COLO668 (cell line): Measurements from ENCODE around the gene BECN2.

Source experiments
- DNase-seq: peaks from one replicate; lab custom pipeline; 2025; ENCODE audit not compliant: unreplicated experiment; lab: John Stamatoyannopoulos, UW

BECN2 gene, protein sequence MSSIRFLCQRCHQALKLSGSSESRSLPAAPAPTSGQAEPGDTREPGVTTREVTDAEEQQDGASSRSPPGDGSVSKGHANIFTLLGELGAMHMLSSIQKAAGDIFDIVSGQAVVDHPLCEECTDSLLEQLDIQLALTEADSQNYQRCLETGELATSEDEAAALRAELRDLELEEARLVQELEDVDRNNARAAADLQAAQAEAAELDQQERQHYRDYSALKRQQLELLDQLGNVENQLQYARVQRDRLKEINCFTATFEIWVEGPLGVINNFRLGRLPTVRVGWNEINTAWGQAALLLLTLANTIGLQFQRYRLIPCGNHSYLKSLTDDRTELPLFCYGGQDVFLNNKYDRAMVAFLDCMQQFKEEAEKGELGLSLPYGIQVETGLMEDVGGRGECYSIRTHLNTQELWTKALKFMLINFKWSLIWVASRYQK

DNA sequence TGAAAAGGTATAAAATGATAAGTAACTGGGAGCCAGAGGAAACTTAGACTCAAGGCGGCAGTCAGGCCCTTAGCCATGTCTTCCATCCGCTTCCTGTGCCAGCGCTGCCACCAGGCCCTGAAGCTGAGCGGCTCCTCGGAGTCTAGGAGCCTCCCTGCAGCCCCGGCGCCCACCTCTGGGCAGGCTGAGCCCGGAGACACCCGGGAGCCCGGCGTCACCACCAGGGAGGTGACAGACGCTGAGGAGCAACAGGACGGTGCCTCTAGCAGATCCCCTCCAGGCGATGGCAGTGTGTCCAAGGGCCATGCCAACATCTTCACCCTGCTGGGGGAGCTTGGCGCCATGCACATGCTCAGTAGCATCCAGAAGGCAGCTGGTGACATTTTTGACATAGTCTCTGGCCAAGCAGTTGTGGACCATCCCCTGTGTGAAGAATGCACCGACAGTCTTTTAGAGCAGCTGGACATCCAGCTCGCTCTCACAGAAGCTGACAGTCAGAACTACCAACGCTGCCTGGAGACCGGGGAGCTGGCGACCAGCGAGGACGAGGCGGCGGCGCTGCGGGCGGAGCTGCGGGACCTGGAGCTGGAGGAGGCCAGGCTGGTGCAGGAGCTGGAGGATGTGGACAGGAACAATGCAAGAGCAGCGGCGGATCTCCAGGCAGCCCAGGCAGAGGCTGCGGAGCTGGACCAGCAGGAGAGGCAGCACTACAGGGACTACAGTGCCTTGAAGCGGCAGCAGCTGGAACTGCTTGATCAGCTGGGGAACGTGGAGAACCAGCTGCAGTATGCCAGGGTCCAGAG lies at the start of gene BECN2:
BECN2 (plus strand) TSS at position 76 of the 803 bp plus-strand sequence; CDS start at position 76, 0 bp downstream.
- peak; percentile 65 for DNase-seq

DNA sequence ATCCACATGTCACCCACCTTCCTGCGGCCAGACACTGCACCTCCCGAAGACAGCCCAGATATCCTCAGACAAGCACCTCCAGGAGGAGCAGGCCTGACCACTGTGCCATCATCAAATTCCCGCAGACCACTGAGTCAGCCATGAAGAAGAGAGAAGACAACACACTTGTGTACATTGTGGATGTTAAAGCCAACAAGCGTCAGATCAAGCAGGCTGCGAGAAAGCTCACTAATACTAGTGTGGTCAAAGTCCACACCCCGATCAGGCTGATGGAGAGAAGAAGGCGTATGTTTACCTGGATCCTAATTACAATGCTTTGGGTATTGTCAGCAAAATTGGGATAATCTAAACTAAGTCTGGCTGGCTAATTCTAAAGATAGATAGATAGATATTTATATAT lies 41.4 kb upstream of the BECN2 start:
- no peak for DNase-seq

DNA sequence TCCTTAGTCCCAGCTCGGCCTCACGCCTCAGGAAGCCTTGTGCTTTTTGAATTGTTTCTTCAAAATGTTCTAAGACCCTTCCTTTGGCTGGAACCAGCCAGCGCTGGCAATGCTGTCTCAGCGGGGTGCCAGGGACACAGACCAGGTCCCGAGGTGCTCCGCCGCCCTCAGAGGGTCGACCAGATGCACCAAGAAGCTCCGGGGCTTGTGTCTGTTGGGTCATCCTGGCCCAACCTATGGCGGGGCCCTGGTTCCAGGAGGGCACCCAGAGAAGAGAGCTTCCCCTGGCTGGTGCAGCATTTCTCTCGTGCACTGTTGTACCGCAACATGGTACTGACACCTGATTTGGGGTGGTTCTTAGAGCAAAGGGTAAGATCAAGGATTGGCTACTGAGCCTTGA lies 40.1 kb upstream of the BECN2 start:
- no peak for DNase-seq

DNA sequence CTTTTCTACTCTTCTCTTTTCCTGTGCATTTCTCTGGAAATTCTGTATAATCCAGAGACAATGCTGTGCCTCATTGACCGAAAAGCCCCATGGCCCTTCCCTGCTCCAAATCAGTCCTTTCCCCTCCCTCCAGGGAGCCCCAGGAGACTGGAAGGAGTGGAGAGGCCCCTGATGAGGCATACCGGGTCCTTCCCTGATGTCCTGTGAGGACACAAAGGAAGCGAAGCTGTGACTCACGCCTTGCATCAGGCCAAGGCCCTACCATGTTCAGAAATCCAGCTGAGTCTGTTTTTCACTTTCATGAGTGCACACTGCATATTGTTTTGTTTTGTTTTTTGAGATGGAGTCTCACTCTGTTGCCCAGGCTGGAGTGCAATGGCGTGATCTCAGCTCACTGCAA lies 38.7 kb upstream of the BECN2 start:
- no peak for DNase-seq

DNA sequence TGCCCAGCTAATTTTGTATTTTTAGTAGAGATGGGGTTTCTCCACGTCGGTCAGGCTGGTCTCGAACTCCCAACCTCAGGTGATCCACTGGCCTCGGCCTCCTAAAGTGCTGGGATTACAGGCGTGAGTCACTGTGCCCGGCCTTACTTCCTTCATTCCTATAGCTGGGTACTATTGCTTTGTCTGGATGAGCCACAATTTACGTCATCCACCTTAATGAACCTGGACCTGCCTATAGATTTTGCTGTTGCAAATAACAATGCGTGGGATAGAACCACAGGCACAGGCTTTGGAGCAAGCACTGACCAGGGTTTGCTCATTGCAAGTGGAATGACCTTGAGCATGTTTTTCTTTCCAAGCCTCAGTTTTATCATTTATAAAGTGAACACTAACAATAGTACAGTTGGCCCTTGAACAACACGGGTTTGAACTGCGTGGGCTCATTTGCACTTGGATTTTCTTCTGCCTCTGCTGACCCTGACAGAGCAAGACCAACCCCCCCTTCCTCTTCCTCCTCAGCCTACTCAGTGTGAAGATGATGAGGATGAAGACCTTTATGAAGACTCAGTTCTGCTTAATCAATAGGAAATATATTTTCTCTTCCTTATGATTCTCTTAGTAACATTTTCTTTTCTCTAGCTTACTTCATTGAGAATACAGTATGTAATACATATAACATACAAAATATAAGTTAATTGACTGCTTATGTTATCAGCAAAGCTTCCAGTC lies 33.3 kb upstream of the BECN2 start:
- no peak for DNase-seq

DNA sequence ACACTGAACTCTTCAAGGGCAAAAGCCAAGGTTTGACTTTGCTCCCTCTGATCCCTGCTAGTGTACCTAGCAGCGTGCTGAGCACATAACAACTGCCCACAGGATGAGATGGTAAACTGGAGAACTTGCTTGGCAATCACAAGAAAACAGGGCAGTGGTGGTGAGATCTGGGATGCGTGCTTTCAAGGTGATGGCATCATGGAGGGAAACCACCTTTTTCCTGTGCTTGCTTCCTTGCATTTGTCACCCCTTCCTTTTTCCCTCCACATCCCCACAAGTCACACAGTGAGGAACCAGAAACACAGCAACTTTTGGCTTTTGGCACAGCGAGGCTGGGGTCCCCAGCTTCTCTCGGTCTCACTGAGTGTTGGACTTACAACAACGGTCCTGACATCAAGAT lies 31.4 kb upstream of the BECN2 start:
- no peak for DNase-seq

DNA sequence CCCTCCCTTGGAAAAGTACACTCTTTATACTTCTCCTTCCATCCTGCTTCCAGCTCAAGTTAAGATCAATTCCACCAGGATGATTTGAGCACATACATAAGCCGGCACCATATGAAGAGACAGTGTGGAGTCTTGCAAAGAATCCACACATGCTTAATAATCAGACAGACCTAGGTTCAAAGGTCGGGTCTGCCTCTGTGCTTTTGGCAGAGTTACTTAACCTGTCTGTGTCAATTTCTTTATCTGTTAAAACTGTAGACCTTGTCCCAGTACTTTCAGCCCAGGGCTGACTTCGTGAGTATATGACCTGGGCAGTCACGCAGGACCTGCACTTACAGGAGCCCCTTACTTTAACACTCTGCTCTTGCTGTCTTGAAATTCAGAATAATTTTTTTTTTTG lies 30.2 kb upstream of the BECN2 start:
- no peak for DNase-seq

DNA sequence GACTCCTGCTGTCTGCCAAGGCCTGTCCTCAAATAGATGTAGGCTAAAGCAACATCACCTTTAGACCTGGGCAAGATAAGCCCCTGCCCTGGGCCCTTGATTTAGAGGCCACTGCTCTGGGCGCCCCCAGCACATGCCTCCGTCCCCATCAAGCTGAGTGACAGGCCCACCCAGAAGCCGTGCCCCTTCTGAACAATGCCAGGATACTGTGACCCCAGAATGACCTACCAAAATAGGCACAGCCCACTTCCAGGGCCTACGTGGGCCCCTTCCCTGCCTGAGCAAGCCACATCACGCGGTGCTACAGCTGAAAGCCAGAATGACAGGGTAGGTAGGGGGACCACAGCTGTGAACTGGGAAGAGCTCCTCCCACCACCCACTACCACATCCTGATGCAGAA lies 24.7 kb upstream of the BECN2 start:
- DNase-seq = no peak

DNA sequence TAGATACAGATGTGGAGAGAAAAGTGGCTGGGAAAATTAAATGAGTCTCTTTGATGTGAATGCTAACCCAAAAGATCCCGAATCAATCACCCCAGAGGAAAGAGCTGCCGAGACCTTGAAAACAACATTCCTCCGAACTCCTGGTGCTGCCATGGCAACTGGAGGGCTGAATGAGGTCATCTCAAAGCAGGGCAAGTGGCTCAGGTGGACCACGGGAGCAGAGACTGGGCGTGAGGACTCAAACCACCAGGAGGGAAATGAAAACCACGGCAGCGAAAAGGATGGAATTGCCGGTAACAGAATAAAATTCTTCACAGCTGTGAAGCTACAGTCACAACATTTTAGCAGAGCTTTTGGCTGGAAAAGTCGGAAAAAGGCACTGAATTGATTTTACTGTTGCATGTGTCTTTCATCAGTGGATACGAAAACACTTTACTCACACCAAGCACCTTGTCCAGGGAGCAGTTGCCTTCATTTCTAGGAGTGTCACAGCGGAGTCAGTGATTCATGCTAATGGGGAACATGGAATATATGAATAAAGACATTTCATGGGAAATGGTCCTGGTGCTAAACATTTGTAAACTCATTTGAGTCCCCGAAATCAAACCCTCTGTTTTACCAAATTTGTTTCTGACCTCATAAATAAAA lies 23.2 kb upstream of the BECN2 start:
- no peak for DNase-seq

DNA sequence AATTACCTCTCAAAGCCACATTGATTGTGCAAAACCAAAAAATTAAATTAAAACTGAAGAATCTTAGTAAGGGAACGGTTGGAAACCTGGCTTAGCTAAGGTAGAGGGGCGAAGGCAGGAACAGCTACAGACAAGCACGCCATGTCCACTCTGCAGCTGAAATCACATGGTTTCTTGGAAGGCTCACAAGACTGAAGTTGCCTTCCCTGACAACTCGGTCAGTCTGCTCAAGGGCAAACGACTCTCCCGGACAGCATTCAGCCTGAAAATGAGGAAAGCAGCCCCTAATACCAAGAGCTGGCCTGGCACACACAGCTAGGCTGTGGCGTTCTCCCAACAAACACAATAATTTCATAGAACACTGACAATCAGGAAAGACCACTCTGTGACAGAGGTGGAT lies 22.7 kb upstream of the BECN2 start:
- DNase-seq = no peak

DNA sequence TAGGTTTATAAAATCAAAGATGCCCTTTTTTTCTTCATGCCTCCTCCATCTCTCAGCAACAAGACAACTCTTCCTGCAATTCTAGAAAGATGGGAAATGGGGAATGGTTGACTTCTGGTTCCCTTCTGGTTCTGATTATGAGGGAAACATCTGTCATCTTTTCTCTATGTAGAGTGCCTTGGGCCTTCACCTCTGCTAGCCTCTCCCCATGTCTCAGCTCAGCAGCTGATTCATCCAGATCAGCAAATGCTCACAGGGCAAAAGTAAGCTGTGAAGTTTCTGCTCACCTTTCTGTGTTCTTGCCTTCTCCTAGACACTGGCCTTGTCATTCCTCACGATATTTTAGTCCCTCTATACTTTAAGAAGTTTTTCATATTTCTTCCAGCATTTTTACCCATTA lies 17.8 kb upstream of the BECN2 start:
- DNase-seq = no peak

DNA sequence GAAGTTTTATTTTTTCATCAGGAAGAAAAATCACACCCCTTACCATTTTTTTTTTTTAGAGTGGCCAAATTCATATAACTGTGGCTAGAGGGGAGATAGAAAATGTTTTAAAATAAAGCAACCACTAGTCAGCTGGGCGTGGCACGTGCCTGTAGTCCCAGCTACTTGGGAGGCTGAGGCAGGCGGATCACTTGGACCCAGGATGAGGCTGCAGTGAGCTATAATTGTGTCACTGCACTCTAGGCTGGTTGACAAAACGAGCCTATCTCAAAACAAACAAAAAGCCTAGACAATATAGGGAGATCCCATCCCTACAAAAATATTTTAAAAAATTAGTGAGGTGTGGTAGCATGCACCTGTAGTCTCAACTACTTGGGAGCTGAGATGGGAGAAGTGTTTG lies 14.8 kb upstream of the BECN2 start:
- no peak for DNase-seq

DNA sequence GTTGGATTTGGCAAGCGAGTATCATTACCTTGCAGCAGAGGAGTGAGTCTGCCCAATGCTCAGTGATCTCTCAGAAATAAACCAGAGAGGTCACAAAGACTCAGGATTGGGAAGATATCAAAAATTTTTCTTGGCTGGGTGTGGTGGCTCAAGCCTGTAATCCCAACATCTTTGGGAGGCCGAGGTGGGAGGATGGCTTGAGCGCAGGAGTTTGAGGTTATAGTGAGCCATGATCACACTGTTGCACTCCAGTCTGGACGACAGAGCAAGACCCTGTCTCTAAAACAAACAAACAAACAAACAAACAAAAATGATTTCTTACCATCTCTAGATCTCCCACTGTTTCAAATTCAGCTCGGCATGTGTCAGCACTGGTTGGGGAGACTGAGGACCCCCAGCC lies 13.3 kb upstream of the BECN2 start:
- DNase-seq = no peak

DNA sequence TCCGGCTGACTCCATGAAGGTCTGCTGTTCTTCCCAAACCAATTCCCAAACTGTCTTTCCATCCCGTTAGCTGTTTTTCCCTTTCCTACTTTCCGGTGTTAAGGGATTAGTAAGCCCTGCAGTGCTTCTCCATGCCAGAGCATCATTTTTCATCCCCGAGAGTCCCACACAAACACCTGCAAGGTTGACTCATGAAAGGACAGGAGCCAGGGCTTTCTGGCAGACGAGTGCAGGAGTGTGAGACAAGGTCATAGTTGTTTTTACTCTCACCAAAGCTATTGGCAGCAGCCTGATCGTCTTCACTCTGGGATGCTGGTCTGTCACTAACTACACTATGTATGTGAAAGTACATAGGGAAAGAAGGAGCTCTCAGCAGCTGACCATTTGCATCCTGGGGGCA lies 10.2 kb upstream of the BECN2 start:
- DNase-seq = no peak

DNA sequence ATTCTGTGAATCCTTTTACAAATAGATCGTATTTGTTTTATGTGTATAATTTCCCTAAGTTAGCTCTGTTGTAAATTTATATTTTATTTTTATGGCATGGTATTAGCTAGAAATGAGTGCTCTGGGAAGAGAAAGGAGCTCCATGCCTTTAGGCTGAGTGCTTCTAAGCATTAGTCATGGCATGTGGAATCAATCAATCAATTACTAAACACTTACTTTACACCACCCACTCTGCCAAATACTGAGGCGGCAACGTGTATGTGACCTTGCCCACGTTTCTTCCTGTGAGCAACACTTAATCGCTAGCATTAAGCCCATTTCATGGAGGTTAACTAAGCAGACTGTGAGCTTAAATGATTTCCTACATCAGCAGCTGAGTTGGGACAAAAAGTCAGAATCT lies 7.2 kb upstream of the BECN2 start:
- DNase-seq = no peak

DNA sequence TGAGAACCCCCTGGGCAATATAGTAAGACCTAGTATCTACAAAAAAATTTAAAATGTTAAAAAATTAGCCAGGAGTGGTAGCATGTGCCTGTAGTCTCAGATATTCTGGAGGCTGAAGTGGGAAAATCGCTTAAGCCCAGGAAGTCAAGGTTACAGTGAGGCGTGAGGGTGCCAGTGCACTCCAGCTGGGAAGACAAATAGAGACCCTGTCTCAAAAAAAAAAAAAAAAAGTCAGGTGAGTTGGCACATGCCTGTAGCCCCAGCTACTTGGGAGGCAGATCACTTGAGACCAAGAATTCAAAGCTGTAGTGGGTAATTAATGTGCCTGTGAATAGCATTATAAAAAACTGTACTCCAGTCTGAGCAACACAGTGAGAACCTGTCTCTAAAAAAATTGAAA lies 4.6 kb downstream of the BECN2 start:
- no peak for DNase-seq

DNA sequence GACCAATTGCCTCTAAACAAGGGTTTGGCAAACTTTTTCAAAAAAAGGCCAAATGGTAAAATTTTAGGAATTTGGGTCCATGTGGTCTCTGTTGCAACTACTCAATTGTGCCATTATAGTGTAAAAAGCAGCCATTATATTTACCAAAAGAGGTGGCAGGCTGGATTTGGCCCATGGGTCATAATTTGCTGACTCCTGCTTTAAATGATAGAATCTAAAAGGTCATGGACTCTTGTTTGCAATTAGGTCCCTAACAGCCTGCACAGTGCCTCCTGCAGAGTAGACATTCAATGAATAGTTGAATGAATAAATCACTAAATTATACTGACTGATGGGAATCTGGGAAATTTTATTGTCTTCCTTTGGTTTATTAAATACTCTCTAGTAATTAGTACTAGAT lies 6.2 kb downstream of the BECN2 start:
- DNase-seq = no peak

DNA sequence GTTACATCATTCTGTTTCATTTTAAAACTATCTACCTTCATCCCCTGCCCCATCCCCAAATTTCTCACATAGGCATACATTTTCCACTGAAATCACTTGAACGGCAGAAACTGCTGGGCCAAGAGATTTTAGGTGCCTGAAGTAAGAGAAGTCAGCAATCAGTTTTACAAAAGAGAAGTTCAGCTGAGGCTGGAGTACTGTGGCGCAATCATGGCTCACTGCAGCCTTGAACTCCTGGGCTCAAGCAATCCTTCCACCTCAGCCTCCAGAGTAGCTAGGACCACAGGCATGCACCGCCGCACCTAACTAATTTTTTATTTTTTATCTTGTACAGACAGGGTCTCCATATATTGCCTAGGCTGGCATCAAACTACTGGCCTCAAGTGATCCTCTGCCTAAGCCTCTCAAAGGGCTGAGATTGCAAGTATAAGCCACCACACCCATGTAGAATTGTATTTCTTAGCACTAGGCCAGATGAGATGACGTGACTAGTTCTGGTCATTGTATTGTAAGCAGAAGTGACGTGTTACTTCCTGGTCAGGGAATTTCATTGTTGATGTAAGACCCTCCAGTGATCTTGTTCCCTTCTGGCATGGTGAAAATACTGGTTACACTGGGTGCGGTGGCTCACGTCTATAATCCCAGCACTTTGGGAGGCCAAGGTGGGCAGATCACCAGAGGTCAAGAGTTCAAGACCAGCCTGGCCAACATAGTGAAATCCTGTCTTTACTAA lies 7.1 kb downstream of the BECN2 start:
- no peak for DNase-seq

DNA sequence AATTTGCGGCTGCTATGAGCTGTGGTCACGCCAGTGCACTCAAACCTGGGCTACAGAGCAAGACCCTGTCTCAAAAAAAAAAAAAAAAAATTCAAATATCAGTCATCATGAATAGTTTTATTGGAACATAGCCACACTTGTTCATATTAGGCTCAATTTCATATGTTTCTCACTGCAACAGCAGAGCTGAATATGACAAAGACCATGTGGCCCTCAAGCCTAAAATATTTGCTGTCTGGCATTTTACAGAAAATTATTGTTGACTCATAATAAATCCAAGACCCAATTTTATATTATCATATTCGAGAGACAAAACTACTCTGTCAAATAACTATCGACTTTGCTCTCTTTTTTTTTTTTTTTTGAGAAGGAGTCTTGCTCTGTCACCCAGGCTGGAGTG lies 11.0 kb downstream of the BECN2 start:
- no peak for DNase-seq

DNA sequence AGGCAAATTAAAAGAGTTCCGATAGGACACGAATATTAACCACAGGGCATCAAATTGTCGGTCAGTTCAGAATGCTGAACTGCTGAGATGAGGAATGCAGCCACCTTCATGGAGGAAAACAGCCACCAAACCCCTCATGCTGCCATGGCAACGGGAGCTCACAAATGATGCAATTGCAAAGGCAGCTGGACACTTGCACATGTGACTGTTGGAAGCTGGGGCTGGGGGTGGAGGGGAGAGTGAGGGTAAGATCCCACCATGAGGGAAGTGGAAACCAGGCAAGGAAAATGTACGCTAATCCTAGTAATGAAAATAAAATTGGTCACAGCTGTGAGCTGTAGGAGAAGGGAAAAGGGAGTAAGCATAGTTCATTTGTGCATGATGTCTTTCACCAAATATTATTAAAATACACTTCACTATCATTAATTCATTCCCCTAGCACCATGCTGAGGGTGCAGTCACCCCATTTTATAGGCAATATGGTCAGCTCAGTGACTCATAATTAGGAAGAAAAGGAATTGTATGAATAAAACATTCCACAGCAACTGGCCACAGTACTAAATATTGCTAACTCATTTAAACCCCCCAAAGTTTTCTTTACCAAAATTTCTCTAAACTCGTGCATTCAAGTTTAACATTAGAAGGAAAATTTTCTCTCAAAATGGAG lies 15.3 kb downstream of the BECN2 start:
- peak; percentile 22 for DNase-seq
